ENCODE measurements around the gene CTPS1.
A peak's percentile ranks its signal among the peaks of the same experiment; 100 is the strongest.

CTPS1 gene, protein sequence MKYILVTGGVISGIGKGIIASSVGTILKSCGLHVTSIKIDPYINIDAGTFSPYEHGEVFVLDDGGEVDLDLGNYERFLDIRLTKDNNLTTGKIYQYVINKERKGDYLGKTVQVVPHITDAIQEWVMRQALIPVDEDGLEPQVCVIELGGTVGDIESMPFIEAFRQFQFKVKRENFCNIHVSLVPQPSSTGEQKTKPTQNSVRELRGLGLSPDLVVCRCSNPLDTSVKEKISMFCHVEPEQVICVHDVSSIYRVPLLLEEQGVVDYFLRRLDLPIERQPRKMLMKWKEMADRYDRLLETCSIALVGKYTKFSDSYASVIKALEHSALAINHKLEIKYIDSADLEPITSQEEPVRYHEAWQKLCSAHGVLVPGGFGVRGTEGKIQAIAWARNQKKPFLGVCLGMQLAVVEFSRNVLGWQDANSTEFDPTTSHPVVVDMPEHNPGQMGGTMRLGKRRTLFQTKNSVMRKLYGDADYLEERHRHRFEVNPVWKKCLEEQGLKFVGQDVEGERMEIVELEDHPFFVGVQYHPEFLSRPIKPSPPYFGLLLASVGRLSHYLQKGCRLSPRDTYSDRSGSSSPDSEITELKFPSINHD

GRCh38 chr1:40979241-40980067 is at the start of gene CTPS1:
Gene CTPS1 (plus strand): TSS chr1:40979696. CDS start chr1:40983291, 3,595 bp downstream.
- DNase-seq (ENCODE audit: low read depth in 3 of 3): peak; percentile 92 to 96 (median 95)

DNA sequence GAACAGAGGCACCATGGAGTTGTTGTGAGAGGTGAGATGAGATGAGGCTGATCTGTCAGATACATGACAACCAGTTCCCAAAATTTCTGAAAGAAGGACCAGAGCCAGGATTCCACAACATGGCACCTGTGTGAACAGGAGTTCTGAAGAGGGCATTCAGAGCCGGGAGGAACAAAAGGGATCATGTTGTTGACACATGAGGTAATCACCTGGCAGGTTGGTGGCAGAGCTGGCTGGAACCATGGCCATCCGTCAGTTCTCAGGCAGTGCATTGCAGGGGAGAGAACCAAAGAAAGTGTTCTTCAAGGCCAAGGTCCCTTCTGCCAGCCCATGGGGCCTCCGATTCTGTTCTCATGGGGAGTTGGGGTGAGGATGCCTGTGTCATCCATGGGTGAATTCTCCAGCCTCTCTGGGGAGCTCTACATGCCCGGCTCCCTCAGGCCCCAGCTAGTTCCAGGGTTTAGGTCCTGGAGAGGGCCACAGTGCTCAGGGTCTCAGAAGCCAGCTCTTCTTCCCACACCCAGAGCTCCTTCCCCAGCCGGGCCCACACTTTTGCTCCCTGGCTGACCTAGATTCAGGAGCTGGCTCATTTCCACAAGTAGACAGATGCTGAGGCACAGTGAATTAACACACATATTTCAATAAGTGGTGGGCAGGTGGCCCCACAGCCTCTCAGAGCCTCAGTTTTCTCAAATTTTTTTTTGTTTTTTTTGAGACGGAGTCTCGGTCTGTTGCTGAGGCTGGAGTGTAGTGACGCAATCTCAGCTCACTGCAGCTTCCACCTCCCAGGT is 49.1 kb upstream of the CTPS1 start:
- no peak for DNase-seq (ENCODE audit: low read depth in 3 of 3)

GRCh38 chr1:40931601-40932000 is 47.9 kb upstream of the CTPS1 start:
- no peak for DNase-seq (ENCODE audit: low read depth in 3 of 3)

DNA sequence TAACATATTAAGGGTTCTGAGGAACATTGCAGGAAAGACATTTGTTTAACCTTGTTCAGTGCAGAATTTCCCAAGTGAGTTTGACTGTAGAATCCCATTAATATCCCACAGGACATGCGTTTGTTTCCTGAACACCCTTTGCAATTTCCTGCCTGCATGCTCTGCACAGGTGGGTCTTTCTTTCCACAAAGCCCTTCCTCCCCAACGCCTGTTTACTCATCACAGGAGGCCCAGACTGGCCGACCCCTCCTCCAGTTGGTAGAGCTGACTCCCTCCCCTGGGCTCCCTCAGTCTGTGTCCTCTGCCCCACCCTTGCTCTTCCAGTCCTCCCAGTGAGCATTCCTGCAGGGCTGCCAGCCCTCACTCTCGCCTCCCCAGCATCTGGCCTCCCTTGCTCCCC is 47.5 kb upstream of the CTPS1 start:
- no peak for DNase-seq (ENCODE audit: low read depth in 3 of 3)

DNA sequence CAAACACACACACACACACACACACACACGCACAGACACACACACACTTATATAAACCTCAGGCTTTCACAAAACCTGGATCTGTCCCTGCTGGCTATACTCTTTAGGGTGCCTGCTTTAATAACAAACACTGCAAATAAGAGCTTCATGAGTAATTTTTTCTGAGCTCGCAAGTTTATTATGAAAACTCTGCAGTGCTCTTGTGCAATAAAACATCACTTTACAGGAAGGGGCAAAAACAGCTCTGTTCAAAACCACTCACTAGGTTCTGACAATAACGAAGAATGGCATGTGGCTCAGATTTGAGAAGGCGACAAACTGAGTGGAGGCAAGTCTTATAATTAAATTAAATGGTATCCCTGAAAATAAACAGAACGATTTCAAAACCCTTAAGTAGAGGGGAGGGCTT is 42.6 kb upstream of the CTPS1 start:
- DNase-seq (ENCODE audit: low read depth in 3 of 3): no peak

GRCh38 chr1:40938393-40938792 is 41.1 kb upstream of the CTPS1 start:
- no peak for DNase-seq (ENCODE audit: low read depth in 3 of 3)

DNA sequence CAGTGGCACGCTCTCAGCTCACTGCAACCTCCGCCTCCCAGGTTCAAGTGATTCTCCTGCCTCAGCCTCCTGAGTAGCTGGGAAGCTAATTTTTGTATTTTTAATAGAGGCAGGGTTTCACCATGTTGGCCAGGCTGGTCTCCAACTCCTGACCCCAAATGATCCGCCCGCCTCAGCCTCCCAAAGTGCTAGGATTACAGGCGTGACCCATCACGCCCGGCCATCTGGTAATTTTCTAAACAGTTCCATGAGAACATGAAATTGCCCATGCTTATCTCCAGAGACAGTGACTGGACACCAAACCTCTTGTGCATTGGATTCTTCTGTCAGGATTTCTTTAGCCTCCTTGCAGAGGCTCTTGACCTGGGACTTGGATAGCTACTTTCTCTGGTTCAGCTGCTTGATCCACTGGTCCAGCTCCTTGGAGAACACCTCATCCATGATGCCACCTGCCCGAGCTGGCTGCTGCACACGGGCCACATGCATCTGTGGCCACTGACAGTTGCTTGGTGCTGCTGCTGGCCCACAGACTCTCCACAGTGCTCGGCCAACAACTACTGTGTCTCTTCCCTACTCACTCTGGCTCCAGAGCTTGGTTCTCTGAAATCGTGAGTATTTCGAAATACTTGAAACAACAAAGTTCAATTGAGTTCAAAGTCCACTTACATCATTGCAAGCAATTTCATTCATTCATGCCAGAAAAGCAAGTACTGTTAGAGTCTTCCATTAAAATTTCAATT is 40.0 kb upstream of the CTPS1 start:
- no peak for DNase-seq (ENCODE audit: low read depth in 3 of 3)

- DNase-seq (ENCODE audit: low read depth in 3 of 3): no peak
These were observed 35.2 kb upstream of the CTPS1 start for GRCh38 chr1:40944326-40944725.

DNA sequence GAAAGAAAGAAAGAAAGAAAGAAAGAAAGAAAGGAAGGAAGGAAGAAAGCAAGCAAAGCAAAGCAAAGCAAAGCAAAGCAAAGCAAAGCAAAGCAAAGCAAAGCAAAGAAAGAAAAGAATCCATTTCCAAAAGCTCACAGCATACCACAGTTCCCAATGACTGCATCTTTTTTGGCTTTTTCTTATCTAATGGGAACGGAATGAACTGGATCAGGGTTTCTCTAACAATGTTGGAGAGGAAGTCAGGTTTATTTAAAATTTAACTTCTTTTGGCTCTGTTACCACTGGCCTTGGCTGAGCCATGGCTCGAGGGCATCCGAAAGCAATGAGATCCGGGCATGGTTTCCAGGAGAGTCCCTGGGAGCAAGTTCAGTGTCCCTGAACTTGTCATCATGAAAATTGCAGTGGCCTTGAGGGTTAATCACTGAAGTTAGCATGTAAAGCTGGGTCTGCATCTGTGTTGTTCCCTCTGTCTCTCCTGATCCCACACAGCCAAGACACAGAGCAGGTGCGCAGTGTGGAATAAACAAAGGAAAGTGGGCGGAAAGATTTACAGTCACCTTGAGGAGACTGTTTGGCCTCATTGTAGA is 34.6 kb upstream of the CTPS1 start:
- no peak for DNase-seq (ENCODE audit: low read depth in 3 of 3)

GRCh38 chr1:40945491-40945973 is 34.0 kb upstream of the CTPS1 start:
- DNase-seq (ENCODE audit: low read depth in 3 of 3): no peak

DNA sequence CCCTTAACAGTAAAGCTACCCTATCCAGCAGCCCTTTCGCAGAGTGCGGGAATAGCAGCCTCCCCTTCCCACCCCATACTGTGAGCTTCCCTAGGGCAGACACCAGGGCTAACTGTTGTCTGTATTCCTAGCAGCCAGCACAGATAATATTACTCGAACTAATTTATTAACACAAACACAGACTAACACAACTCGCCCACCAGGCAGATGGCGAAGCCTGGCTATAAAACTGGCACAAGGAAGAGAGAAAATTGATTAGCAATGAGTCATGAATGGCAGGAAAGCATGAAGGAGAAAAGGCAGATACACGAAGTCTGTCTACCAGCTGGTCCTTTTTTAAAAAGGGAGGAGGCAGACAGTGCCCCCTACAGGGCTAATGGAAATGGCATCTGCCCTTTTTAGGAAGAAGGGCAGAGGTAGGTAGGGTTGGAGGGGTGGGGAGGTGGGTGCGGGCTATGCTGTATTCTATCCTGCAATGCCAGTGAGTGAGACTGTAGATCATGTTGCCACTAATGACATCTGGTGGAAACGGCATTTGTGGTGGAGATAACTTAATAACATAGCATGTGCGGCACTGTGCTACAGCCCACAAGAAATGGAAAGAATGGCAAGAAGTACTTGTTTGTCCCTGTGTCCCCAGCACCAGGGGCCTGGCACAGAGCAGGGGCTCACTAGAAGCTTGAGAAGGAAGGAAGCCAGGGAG is 30.6 kb upstream of the CTPS1 start:
- peak; percentile 25 to 44 (median 42) for DNase-seq (ENCODE audit: low read depth in 3 of 3)

- DNase-seq (ENCODE audit: low read depth in 3 of 3): no peak
These were observed 29.9 kb upstream of the CTPS1 start for GRCh38 chr1:40949563-40949962.

DNA sequence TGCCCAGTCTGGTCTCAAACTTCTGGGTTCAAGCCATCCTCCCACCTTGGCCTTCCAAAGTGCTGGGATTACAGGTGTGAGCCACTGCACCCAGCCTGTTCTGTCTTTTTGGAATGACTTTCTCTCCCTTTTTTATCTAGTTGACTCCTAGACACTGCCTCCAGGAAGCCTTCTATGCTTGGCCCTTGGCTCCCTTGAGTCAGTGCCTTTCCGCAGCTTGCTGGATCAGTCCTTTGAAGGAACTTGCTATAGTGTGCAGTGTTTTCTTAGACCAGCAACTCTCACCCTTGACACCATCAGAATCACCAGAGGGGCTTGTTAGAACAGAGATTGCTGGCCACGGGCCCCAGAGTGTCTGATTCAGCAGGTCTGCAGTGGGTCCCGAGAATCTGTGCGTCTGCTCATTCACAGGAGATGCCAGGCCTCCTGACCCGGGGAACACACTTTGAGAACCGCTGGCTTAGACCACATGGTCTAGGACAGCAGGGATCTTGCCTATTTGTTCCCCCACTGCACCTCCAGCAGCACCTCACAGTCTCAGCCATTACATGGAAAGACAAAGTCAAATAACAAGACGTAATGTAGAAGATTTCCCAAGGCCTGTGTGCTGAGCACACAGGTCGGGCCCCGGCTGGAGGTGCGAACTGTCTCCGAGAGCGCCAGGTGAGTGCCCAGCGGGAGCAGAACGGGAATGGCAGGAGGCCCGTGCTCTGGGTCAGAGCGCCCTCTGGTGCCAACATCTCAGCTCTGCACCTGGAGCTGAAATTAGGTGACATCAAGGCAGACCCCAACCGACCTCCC is 27.4 kb upstream of the CTPS1 start:
- DNase-seq (ENCODE audit: low read depth in 3 of 3): peak; percentile 21 to 41 (median 38)

- no peak for DNase-seq (ENCODE audit: low read depth in 3 of 3)
These were observed 26.7 kb upstream of the CTPS1 start for GRCh38 chr1:40952744-40953315.

GRCh38 chr1:40954626-40955025 is 24.9 kb upstream of the CTPS1 start:
- no peak for DNase-seq (ENCODE audit: low read depth in 3 of 3)

GRCh38 chr1:40955266-40955665 is 24.2 kb upstream of the CTPS1 start:
- no peak for DNase-seq (ENCODE audit: low read depth in 3 of 3)

DNA sequence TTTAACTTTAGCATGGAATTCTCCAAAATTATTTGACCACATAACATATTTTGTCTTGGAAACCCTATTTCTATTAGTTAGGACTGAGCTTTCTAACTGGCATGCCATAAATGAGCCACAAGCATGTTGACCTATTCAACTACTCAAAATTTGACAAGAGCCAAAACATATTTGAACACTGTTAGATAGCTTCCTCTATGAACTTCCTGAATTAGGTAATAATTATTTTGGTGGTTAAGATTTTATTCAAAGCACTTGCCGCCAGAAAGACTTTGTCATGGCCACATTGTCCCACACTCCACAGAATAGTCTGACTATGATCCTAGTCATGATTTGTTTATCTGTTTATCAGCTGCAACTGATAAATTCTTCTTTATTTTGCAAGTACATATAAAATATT is 23.1 kb upstream of the CTPS1 start:
- DNase-seq (ENCODE audit: low read depth in 3 of 3): no peak

- no peak for DNase-seq (ENCODE audit: low read depth in 3 of 3)
These were observed 21.3 kb upstream of the CTPS1 start for GRCh38 chr1:40958210-40958609.

GRCh38 chr1:40965531-40965930 is 14.0 kb upstream of the CTPS1 start:
- DNase-seq (ENCODE audit: low read depth in 3 of 3): no peak

Data from stimulated activated CD4-positive, alpha-beta T cell treated with anti-CD3 and anti-CD28 coated beads, TNF-alpha, amount 100 ng/mL, for 48 hours (primary cell).